Duodenal mucosa (tissue), 2 donors: ENCODE data around the gene NRXN2.
A peak's percentile ranks its signal among the peaks of the same experiment; 100 is the strongest.

ENCODE experiments used
- H3K27ac ChIP-seq: one replicate; pipeline ENCODE4 v1.7.0; 2013; ENCODE audit warnings: low read depth, low read length
- H3K27me3 ChIP-seq, 2 donors: one replicate each; pipeline ENCODE4 v1.7.0; 2013; ENCODE audit warnings: low read length in 2 of 2, control low read depth in 1 of 2; ENCODE audit not compliant: insufficient read depth in 2 of 2, control insufficient read depth in 1 of 2
- H3K36me3 ChIP-seq, 2 donors: one replicate each; pipeline ENCODE4 v1.7.0; 2013; ENCODE audit warnings: low read length in 2 of 2, control low read depth in 1 of 2; ENCODE audit not compliant: insufficient read depth in 2 of 2, control insufficient read depth in 1 of 2
- H3K4me1 ChIP-seq, 2 donors: one replicate each; pipeline ENCODE4 v1.7.0; 2013; ENCODE audit warnings: low read length in 2 of 2, control low read depth in 1 of 2; ENCODE audit not compliant: insufficient read depth in 2 of 2, control insufficient read depth in 1 of 2
- H3K4me3 ChIP-seq, 2 donors: one replicate each; pipeline ENCODE4 v1.7.0; 2013; ENCODE audit warnings: low read length in 2 of 2, low read depth in 1 of 2
- H3K9ac ChIP-seq, 2 donors: one replicate each; pipeline ENCODE4 v1.7.0; 2013; ENCODE audit warnings: low read length in 2 of 2, low read depth in 1 of 2
- H3K9me3 ChIP-seq, 2 donors: one replicate each; pipeline ENCODE4 v1.7.0; 2013; ENCODE audit warnings: low read length in 2 of 2, control low read depth in 1 of 2; ENCODE audit not compliant: control insufficient read depth in 1 of 2

NRXN2 gene

GRCh38 chr11:64723117-64723906 lies at the start of gene NRXN2:
NRXN2 (minus strand) TSS chr11:64723197; CDS start chr11:64713699, 9,498 bp downstream.
- Histone ChIP-seq H3K9me3 (no peaks in the 10 kb centered on the region), H3K27ac (peak within 1 kb of the TSS; percentile 3), H3K36me3 (no peaks in the 10 kb centered on the region), H3K4me1 (no peaks in the 10 kb centered on the region), H3K9ac (no peak within 1 kb of the TSS), H3K4me3 (peak within 1 kb of the TSS; percentile 56 to 62), H3K27me3 (peaks cover 20 to 29% of the 10 kb centered on the region in 2 donors)

- peaks cover 28 to 34% of the 10 kb centered on the region in 2 donors for H3K4me1 ChIP-seq
- no peak overlapping the region for H3K4me3 ChIP-seq
- H3K9me3 ChIP-seq, result no peaks in the 10 kb centered on the region
- H3K36me3 ChIP-seq, result peaks cover 89 to 100% of the 10 kb centered on the region in 2 donors
- H3K27me3 ChIP-seq, result no peaks in the 10 kb centered on the region
- no peak overlapping the region for H3K27ac ChIP-seq
- H3K9ac ChIP-seq, result no peak overlapping the region
Observed at GRCh38 chr11:64772303-64773018, 49.5 kb upstream of the NRXN2 start.

GRCh38 chr11:64771861-64772260 lies 48.9 kb upstream of the NRXN2 start:
- H3K4me1 ChIP-seq, result peaks cover 22 to 30% of the 10 kb centered on the region in 2 donors
- no peaks in the 10 kb centered on the region for H3K9me3 ChIP-seq
- H3K36me3 ChIP-seq, result peaks cover 92 to 100% of the 10 kb centered on the region in 2 donors
- H3K9ac ChIP-seq, result no peak overlapping the region
- no peaks in the 10 kb centered on the region for H3K27me3 ChIP-seq
- no peak overlapping the region for H3K27ac ChIP-seq
- H3K4me3 ChIP-seq, result no peak overlapping the region

GRCh38 chr11:64770120-64770519 lies 47.1 kb upstream of the NRXN2 start:
- H3K9ac ChIP-seq, result no peak overlapping the region
- no peaks in the 10 kb centered on the region for H3K27me3 ChIP-seq
- H3K9me3 ChIP-seq, result no peaks in the 10 kb centered on the region
- no peak overlapping the region for H3K4me3 ChIP-seq
- no peak overlapping the region for H3K27ac ChIP-seq
- H3K4me1 ChIP-seq, result peaks cover 10 to 15% of the 10 kb centered on the region in 2 donors
- peaks cover 80 to 95% of the 10 kb centered on the region in 2 donors for H3K36me3 ChIP-seq

- Histone ChIP-seq H3K4me1 (peaks cover 12 to 17% of the 10 kb centered on the region in 2 donors), H3K27me3 (no peaks in the 10 kb centered on the region), H3K27ac (no peak overlapping the region), H3K9ac (no peak overlapping the region), H3K36me3 (peaks cover 83 to 95% of the 10 kb centered on the region in 2 donors), H3K4me3 (no peak overlapping the region), H3K9me3 (no peaks in the 10 kb centered on the region)
Observed at GRCh38 chr11:64769283-64769682, 46.3 kb upstream of the NRXN2 start.

- no peak overlapping the region for H3K27ac ChIP-seq
- peaks cover 81 to 95% of the 10 kb centered on the region in 2 donors for H3K36me3 ChIP-seq
- no peaks in the 10 kb centered on the region for H3K27me3 ChIP-seq
- no peak overlapping the region for H3K9ac ChIP-seq
- H3K9me3 ChIP-seq, result no peaks in the 10 kb centered on the region
- no peak overlapping the region for H3K4me3 ChIP-seq
- H3K4me1 ChIP-seq, result peaks cover 9 to 16% of the 10 kb centered on the region in 2 donors
Observed at GRCh38 chr11:64768300-64768694, 45.3 kb upstream of the NRXN2 start.

GRCh38 chr11:64767344-64768299 lies 44.6 kb upstream of the NRXN2 start:
- H3K9me3 ChIP-seq, result no peaks in the 10 kb centered on the region
- H3K4me1 ChIP-seq, result peaks cover 2 to 15% of the 10 kb centered on the region in 2 donors
- H3K27me3 ChIP-seq, result no peaks in the 10 kb centered on the region
- no peak overlapping the region for H3K4me3 ChIP-seq
- H3K9ac ChIP-seq, result no peak overlapping the region
- H3K27ac ChIP-seq, result no peak overlapping the region
- H3K36me3 ChIP-seq, result peaks cover 80 to 95% of the 10 kb centered on the region in 2 donors

- Histone ChIP-seq H3K4me3 (no peak overlapping the region), H3K4me1 (peaks cover 0 to 13% of the 10 kb centered on the region in 2 donors), H3K27ac (no peak overlapping the region), H3K9ac (no peak overlapping the region), H3K36me3 (peaks cover 80 to 94% of the 10 kb centered on the region in 2 donors), H3K27me3 (no peaks in the 10 kb centered on the region), H3K9me3 (no peaks in the 10 kb centered on the region)
Observed at GRCh38 chr11:64766881-64767280, 43.9 kb upstream of the NRXN2 start.

- Histone ChIP-seq H3K4me1 (peaks cover 0 to 13% of the 10 kb centered on the region in 2 donors), H3K9me3 (no peaks in the 10 kb centered on the region), H3K36me3 (peaks cover 72 to 85% of the 10 kb centered on the region in 2 donors), H3K4me3 (no peak overlapping the region), H3K9ac (no peak overlapping the region), H3K27me3 (no peaks in the 10 kb centered on the region), H3K27ac (no peak overlapping the region)
Observed at GRCh38 chr11:64765851-64766665, 43.1 kb upstream of the NRXN2 start.
